Fibroblast of pulmonary artery (primary cell): ENCODE results near the gene PTPRM.

Source experiments
- DNase-seq: peaks from one replicate; pipeline ENCODE4 v3.0.0-alpha.2; 2010; ENCODE audit warnings: low read depth
- H3K4me3 ChIP-seq: replicated peaks from 2 replicates; pipeline ENCODE4 v1.5.1; 2011; ENCODE audit warnings: low read depth, mild to moderate bottlenecking, control low read depth, low read length, moderate library complexity
- TF ChIP-seq, protein P1 (sequence below): IDR thresholded peaks from 2 replicates; pipeline ENCODE4 v1.5.1; 2011; ENCODE audit warnings: mild to moderate bottlenecking, control low read depth, low read length, inconsistent platforms; ENCODE audit errors: missing control alignments

The PTPRM gene

GRCh38 chr18:8224576-8224975, 657.5 kb downstream of the PTPRM start:
- H3K4me3 ChIP-seq, result no peak overlapping the region
- TF ChIP-seq, protein P1, sequence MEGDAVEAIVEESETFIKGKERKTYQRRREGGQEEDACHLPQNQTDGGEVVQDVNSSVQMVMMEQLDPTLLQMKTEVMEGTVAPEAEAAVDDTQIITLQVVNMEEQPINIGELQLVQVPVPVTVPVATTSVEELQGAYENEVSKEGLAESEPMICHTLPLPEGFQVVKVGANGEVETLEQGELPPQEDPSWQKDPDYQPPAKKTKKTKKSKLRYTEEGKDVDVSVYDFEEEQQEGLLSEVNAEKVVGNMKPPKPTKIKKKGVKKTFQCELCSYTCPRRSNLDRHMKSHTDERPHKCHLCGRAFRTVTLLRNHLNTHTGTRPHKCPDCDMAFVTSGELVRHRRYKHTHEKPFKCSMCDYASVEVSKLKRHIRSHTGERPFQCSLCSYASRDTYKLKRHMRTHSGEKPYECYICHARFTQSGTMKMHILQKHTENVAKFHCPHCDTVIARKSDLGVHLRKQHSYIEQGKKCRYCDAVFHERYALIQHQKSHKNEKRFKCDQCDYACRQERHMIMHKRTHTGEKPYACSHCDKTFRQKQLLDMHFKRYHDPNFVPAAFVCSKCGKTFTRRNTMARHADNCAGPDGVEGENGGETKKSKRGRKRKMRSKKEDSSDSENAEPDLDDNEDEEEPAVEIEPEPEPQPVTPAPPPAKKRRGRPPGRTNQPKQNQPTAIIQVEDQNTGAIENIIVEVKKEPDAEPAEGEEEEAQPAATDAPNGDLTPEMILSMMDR, result no peak
- no peak for DNase-seq

- no peak overlapping the region for H3K4me3 ChIP-seq
- DNase-seq, result no peak
- TF ChIP-seq, protein P1, result no peak
Measured at GRCh38 chr18:8229040-8229439, 661.9 kb downstream of the PTPRM start.

DNA sequence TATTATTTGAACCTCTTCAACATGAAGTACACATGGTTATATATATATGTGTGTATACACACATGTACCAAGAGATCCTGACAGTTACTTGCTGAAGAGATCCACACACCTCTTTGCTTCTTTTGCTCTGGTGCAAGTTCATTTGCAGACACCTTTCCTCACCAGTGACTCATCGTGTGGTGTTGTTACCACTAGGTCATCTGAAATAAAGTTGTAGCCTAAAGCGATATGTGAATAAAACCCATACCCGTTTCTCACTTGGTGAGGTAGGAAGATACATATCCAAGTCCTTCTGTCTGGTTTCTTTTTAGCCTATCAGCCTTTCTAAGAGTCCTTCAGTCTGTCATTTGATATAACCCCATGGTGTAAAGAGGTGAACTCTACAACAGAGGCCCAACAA, 662.7 kb downstream of the PTPRM start:
- TF ChIP-seq, protein P1, result no peak
- DNase-seq, result no peak
- no peak overlapping the region for H3K4me3 ChIP-seq

DNA sequence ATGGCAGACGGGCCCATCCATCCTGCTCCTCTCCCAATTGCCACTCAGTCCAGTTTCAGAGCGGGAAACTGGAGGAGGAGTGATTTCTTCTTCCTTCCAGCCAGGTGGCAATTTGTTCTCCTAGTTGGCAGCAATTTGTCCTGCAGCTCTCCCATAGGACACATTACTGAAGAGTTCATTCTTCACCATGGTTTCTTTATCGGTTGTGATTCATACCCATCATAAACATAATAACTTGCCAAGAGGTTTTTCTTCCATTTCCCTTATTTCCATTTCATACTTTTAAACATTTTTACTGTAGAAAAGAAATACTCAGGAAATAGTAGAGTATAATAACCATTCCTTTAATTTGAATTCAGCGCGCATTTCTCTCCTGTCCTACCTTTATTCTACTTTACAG, 664.2 kb downstream of the PTPRM start:
- no peak overlapping the region for H3K4me3 ChIP-seq
- DNase-seq, result peak; percentile 18
- TF ChIP-seq, protein P1, result no peak

DNA sequence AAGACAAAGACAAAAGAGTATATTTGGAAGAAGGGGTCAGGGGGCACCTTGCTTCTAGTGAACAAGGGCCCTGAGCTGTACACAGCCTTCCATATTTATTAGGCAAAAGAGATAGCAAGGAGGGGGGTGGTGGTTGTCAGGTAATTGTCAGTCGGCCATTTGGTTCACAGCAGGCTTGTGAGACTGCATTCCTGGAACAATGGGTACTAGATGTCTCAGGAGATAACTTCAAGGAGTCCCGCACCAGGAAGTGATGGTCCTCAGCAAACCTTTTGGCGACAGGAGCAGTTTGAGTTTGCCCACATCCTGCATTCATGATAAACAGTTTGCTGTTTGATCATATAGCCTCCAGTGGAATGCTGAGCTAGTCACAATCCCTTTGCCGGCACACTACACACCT, 665.7 kb downstream of the PTPRM start:
- H3K4me3 ChIP-seq, result no peak overlapping the region
- DNase-seq, result no peak
- TF ChIP-seq, protein P1, result no peak

DNA sequence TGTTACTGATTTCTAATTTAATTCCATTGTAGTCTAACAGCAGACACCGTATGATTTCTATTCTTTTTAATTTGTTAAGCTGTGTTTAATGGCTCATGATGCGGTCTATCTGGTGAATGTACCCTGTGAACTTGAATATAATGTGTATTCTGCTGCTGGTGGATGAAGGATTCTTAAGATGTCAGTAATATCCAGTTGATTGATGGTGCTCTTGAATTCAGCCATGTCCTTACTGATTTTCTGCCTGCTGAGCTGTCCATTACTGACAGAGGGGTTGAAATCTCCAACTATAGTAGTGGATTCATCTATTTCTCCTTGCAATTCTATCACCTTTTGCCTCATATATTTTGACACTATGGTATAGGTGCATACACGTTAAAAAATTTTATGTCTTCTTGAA, 668.8 kb downstream of the PTPRM start:
- TF ChIP-seq, protein P1, result no peak
- no peak for DNase-seq
- no peak overlapping the region for H3K4me3 ChIP-seq

GRCh38 chr18:8238507-8238906, 671.4 kb downstream of the PTPRM start:
- TF ChIP-seq, protein P1, result no peak
- peak; percentile 5 for DNase-seq
- H3K4me3 ChIP-seq, result no peak overlapping the region
